ENCODE data around the gene HOXA7.

The HOXA7 gene

DNA sequence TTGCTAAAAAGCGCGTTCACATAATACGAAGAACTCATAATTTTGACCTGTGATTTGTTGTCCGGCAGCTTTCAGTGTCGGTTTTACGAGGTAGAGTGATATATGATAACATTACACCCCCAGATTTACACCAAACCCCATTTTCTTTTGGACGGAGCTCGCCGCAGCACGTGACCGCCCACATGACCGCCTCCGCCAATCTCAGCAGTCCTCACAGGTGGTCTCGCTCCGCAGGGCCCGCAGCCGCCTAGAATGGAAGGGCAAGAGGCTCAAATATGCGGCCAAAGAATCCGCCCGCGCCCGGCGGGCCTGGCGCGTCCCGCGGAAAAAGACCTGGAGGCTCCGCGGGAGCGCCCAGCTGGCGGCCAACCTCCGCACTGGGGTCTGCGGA lies at the start of gene HOXA7:
HOXA7 (minus strand) TSS at position 168 of the 391 bp plus-strand sequence; CDS start at position 38, 130 bp downstream.
- DNase-seq (ENCODE audit: low read depth) = no peak
- H3K4me3 ChIP-seq (ENCODE audit: low read length) = peak within 1 kb of the TSS; percentile 3
- TF ChIP-seq, protein P1, sequence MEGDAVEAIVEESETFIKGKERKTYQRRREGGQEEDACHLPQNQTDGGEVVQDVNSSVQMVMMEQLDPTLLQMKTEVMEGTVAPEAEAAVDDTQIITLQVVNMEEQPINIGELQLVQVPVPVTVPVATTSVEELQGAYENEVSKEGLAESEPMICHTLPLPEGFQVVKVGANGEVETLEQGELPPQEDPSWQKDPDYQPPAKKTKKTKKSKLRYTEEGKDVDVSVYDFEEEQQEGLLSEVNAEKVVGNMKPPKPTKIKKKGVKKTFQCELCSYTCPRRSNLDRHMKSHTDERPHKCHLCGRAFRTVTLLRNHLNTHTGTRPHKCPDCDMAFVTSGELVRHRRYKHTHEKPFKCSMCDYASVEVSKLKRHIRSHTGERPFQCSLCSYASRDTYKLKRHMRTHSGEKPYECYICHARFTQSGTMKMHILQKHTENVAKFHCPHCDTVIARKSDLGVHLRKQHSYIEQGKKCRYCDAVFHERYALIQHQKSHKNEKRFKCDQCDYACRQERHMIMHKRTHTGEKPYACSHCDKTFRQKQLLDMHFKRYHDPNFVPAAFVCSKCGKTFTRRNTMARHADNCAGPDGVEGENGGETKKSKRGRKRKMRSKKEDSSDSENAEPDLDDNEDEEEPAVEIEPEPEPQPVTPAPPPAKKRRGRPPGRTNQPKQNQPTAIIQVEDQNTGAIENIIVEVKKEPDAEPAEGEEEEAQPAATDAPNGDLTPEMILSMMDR (IDR thresholded peaks at IDR 0.05; ENCODE audit: insufficient read depth, low read depth, low read length, missing control alignments) = no peak

DNA sequence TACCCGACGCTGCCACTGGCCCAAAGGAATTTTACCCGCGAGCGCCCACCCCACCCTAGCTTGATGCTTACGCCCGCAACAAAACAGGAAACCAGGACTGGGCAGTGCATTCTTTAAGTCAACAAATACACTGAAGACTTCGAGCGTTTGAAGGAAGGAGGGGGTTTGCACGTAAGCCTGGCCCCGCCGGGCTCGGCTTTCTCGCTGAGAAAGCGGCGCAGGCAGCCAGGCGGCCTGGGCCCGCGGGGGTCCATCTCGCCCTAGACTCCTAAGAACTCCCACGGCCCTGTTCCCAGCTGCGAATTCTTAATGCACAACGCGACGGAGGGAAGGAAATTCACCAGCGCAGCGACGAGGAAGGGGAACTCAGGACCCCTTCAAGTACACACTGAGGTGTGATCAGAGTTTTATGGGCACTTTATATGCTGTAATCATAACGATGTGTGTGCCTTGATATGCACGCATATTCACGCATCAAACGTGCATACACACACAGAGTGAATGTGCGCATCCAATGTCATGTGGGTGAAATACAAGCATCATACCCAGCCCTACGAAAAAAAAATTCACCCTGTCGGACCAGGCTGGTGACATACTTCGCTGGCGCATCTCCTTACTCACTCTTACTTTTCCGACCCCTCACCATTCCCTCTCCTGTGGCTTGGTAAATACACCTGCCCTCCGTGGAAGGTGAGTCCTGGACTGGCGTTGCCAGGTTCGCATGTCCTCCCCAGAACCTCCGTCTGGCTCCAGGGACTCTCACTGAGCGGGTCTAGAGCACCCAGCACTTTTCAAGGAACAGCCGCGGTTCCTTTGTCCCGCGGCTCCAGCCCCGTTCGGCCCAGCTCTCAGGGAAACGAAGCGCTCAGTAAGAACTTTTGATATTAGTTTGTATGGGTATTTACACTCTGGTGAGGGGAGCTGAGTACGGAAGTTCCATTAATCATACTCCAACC lies 49.1 kb upstream of the HOXA7 start:
- no peak for DNase-seq (ENCODE audit: low read depth)
- no peak overlapping the region for H3K4me3 ChIP-seq (ENCODE audit: low read length)
- TF ChIP-seq, protein P1 (IDR thresholded peaks at IDR 0.05; ENCODE audit: insufficient read depth, low read depth, low read length, missing control alignments) = no peak

DNA sequence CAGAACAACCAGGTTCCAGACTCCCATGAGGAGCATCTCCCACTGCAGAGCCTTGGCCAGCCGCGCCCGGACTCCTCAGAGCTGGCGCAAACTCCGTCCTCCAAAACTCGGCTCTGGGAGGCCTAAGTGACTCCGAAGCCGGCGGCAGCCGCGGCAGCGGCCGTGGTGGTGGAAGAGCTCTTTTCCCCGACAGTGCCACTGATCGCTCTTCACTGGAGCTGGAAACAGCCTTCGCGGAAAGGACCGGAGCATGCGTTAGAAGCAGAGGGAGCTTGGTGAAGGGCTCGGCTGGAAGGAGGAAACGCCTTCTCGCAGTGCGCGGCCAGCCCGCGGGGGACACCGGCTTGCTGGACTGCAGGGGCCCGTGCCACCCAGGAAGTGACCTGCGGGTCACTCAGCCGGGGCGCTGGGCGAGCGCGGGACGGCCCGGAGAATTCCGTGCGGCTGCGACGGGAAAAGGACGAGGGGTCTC lies 48.4 kb upstream of the HOXA7 start:
- H3K4me3 ChIP-seq (ENCODE audit: low read length) = no peak overlapping the region

DNA sequence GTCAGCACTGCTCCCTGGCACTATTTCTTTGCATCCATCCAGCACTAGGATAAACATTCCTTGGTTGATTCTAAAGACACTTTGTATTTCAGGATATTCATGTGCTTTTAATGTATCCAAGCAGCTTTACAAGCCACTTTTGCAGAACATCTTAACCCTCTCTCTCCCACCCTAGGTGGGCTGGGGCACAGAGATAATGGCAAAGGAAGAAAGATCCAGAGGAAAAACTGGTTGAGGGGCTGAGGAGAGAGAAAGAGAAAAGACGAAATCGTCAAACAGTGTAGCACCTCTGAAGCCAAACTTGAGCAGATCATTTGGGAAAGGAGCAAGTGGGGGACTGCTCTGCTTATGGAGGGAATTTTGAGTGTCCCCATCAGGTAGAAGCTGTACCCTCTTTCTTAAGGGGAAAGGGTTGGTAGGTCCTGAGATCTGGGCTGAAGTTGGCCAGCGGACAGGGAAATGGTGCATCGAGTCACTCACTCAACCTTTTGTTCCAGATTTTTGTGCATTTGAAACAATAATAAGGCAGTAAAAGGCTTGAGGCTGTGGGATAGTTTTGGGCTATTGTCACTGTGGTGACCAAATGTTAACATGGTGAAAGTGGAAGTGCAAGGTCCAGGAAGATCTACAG lies 47.6 kb upstream of the HOXA7 start:
- TF ChIP-seq, protein P1 (IDR thresholded peaks at IDR 0.05; ENCODE audit: insufficient read depth, low read depth, low read length, missing control alignments) = no peak
- no peak overlapping the region for H3K4me3 ChIP-seq (ENCODE audit: low read length)
- DNase-seq (ENCODE audit: low read depth) = no peak

More for the DNA sequence above, 48.4 kb upstream of the HOXA7 start:
- no peak for DNase-seq (ENCODE audit: low read depth)
- TF ChIP-seq, protein P1 (IDR thresholded peaks at IDR 0.05; ENCODE audit: insufficient read depth, low read depth, low read length, missing control alignments) = no peak

DNA sequence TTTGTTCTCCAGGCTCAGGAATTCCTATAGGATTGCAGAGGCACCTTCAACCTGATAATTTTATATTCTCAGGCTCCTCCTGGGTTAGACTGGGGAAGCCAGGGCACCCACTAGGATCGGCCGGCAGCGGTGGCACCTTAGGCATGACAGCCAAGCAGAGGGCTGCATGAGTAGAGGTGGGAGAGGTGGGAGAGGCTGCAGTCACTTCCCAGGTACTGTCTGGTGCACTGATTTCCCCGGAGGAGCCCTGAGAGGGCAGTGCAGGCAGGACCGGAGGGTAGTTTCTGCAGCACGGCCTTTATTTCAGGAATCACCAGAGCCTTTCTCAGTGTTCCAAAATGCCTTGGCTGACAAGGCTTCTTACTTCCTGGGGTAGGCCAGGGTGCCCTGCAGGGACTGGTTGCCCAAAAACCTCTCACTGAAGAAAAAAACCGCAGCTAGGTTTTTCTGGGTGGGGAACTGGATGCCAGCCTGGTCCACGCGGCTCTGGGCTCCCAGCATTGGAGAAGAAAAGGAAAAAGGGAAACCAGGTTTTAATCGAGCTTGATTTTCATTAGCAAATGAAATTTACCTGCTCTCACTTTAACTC lies 47.0 kb upstream of the HOXA7 start:
- TF ChIP-seq, protein P1 (IDR thresholded peaks at IDR 0.05; ENCODE audit: insufficient read depth, low read depth, low read length, missing control alignments) = no peak
- no peak overlapping the region for H3K4me3 ChIP-seq (ENCODE audit: low read length)
- DNase-seq (ENCODE audit: low read depth) = no peak

DNA sequence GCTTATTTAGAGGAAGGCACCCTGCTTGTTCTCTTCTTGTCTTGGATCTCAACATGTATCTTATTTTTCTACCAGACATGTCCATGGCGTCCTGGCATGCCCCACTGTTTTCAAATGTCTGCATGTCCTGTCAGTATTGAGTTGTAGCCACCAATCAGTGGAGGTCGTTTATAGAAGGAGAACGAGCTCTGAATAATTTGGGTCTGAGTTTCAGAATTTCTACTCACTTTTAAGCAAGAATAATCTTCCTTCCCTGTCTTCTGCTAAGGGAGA lies 46.3 kb upstream of the HOXA7 start:
- no peak for DNase-seq (ENCODE audit: low read depth)
- H3K4me3 ChIP-seq (ENCODE audit: low read length) = no peak overlapping the region
- TF ChIP-seq, protein P1 (IDR thresholded peaks at IDR 0.05; ENCODE audit: insufficient read depth, low read depth, low read length, missing control alignments) = no peak

Measured in epithelial cell of esophagus (primary cell).